ENCODE measurements around the gene PAXX. TPM values are rescaled to one million over a fixed set of nuclear protein-coding genes. Genes with fewer than 3 reads are reported as not detected.

PAXX gene
- total RNA-seq, 1 donor from 2014 or later: 87.0 TPM

DNA sequence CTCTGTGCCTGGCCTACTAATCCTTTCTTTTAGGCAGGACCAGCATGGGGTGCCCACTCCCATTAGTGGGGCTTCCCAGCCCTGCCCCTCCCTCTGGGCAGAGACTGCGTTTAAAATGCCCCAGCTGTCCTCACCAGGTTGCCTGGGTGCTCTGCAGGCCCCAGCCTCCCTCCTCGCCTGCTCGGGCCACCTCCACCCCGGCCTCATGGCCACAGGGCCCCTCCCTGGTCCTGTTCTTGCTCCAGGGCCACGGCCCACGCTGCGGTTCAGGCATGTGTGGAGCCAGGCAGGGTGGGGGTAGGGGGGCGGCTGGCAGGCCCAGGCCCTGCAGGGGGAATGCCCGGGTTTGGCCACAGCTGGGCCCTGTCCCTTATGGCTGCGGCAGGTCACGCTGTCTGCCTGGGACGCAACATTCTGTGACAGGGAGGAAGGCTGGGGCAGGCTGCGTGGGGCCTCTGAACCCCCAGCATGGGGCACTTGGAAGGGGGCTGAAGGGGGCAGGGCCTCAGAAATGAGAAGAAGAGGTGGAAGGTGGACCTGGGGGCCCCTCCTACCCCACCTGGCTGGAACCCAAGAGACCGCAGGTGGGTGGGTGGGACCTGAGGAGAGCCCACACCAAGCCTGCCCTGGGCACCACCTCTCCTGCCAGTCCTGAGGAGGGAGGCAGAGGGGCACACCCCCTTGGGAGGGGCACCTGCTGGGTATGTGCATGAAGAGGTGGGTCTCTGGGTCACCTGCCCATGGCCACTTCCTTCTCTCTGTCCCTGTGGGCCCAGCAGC is 40.5 kb upstream of the PAXX start, which contains the start of gene LCN12:
LCN12 (plus strand) TSS at position 733 of the 780 bp plus-strand sequence. CDS start 55 bp downstream, outside the sequence.
- peak within 1 kb of the TSS; percentile 81 to 88 for H3K27ac ChIP-seq

DNA sequence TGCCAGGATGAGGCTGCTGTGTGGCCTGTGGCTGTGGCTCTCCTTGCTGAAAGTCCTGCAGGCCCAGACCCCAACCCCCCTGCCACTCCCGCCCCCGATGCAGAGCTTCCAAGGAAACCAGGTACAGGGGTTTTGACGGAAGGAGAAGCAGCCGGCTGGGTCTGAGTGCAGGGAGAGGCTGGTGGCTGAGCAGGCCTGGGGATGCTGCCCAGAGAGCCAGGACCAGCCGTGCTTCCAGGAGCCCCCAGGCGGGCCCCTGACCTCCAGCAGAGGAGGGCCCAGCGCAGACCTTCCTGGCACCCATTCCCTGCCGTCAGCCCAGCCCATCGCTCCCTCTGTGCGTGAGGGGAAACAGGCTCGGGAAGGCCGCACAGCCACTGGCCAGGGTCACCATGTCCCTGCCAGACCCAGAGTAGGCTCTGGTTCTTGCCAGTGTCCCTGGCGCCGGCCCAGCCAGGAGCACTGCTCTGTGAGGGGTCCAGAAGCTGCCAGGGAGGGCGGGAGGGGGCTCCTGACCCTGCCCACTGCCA is 39.8 kb upstream of the PAXX start:
- peaks cover 0 to 12% of the 10 kb centered on the region in 2 donors for H3K4me1 ChIP-seq
- DNase-seq (ENCODE audit: low spot score in 2 of 2): no peak
- no peaks in the 10 kb centered on the region for H3K36me3 ChIP-seq
- H3K9me3 ChIP-seq: no peaks in the 10 kb centered on the region
- H3K4me3 ChIP-seq: no peak overlapping the region
- no peak overlapping the region for H3K27ac ChIP-seq
- intact Hi-C loops (cut with DNase I): no loop called here
- TF ChIP-seq, protein P1, sequence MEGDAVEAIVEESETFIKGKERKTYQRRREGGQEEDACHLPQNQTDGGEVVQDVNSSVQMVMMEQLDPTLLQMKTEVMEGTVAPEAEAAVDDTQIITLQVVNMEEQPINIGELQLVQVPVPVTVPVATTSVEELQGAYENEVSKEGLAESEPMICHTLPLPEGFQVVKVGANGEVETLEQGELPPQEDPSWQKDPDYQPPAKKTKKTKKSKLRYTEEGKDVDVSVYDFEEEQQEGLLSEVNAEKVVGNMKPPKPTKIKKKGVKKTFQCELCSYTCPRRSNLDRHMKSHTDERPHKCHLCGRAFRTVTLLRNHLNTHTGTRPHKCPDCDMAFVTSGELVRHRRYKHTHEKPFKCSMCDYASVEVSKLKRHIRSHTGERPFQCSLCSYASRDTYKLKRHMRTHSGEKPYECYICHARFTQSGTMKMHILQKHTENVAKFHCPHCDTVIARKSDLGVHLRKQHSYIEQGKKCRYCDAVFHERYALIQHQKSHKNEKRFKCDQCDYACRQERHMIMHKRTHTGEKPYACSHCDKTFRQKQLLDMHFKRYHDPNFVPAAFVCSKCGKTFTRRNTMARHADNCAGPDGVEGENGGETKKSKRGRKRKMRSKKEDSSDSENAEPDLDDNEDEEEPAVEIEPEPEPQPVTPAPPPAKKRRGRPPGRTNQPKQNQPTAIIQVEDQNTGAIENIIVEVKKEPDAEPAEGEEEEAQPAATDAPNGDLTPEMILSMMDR (IDR thresholded peaks at IDR 0.05): no peak
- no peaks in the 10 kb centered on the region for H3K27me3 ChIP-seq

More for the DNA sequence above, 40.5 kb upstream of the PAXX start, which contains the start of gene LCN12:
- H3K4me3 ChIP-seq: no peak within 1 kb of the TSS
- H3K9me3 ChIP-seq: no peaks in the 10 kb centered on the region
- no peak for DNase-seq (ENCODE audit: low spot score in 2 of 2)
- H3K27me3 ChIP-seq: no peaks in the 10 kb centered on the region
- H3K4me1 ChIP-seq: peaks cover 0 to 12% of the 10 kb centered on the region in 2 donors
- no peaks in the 10 kb centered on the region for H3K36me3 ChIP-seq
- TF ChIP-seq, protein P1 (IDR thresholded peaks at IDR 0.05): no peak
- intact Hi-C loops (cut with DNase I): loop anchor here (2.0 kb wide), 1 partner anchor 161 kb away; the partner anchor contains the start of gene TMEM141

DNA sequence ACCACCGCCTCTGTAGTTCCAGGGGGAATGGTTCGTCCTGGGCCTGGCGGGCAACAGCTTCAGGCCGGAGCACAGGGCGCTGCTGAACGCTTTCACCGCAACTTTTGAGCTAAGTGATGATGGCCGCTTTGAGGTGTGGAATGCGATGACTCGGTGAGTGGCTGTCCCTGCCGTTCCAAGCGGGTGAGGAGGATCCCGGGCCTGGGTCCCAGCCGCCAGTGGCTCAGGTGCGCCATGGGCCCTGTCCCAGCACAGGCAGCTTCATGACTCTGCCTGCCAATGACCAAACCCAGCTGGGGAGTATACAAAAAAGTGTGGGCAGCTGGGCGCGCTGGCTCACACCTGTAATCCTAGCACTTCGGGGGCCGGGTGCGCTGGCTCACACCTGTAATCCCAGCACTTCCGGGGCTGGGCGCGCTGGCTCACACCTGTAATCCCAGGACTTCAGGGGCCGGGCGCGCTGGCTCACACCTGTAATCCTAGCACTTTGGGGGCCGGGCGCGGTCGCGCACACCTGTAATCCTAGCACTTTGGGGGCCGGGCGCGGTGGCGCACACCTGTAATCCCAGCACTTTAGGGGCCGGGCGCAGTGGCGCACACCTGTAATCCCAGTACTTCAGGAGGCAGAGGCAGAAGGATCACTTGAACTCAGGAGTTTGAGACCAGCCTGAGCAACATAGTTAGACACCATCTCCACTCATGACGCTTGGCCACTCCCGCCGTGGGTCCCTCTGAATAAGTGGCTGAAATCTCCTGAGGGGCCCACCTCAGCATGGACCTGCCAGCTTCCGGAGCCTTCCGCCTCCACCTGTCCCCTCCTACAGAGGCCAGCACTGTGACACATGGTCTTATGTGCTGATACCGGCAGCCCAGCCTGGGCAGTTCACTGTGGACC is 39.1 kb upstream of the PAXX start:
- no peaks in the 10 kb centered on the region for H3K9me3 ChIP-seq
- DNase-seq (ENCODE audit: low spot score in 2 of 2): no peak
- TF ChIP-seq, protein P1 (IDR thresholded peaks at IDR 0.05): no peak
- H3K36me3 ChIP-seq: no peaks in the 10 kb centered on the region
- H3K27me3 ChIP-seq: no peaks in the 10 kb centered on the region
- intact Hi-C loops (cut with DNase I): no loop called here
- H3K4me3 ChIP-seq: no peak overlapping the region
- H3K27ac ChIP-seq: no peak overlapping the region
- peaks cover 0 to 12% of the 10 kb centered on the region in 2 donors for H3K4me1 ChIP-seq

DNA sequence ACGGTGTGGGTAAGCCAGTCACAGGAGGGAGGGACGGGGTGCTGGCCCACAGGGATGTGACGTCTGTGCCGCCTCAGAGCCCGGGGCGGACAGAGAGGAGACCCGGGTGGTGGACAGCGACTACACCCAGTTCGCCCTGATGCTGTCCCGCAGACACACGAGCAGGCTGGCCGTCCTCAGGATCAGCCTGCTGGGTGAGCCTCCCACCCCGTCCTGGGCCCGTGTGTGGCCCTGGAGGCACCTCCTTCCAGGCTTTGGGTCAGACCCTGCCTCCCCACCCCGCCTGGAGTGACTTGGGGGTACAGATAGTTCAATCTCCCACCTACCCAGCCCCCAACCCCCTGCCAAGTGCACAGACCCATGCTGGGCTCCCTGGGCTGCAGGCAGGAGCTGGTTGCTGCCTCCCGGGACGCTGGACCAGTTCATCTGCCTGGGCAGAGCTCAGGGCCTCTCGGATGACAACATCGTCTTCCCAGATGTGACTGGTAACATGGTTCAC is 38.4 kb upstream of the PAXX start:
- peaks cover 0 to 12% of the 10 kb centered on the region in 2 donors for H3K4me1 ChIP-seq
- intact Hi-C loops (cut with DNase I): no loop called here
- H3K4me3 ChIP-seq: no peak overlapping the region
- no peak overlapping the region for H3K27ac ChIP-seq
- TF ChIP-seq, protein P1 (IDR thresholded peaks at IDR 0.05): no peak
- no peak for DNase-seq (ENCODE audit: low spot score in 2 of 2)
- no peaks in the 10 kb centered on the region for H3K9me3 ChIP-seq
- H3K27me3 ChIP-seq: no peaks in the 10 kb centered on the region
- no peaks in the 10 kb centered on the region for H3K36me3 ChIP-seq

DNA sequence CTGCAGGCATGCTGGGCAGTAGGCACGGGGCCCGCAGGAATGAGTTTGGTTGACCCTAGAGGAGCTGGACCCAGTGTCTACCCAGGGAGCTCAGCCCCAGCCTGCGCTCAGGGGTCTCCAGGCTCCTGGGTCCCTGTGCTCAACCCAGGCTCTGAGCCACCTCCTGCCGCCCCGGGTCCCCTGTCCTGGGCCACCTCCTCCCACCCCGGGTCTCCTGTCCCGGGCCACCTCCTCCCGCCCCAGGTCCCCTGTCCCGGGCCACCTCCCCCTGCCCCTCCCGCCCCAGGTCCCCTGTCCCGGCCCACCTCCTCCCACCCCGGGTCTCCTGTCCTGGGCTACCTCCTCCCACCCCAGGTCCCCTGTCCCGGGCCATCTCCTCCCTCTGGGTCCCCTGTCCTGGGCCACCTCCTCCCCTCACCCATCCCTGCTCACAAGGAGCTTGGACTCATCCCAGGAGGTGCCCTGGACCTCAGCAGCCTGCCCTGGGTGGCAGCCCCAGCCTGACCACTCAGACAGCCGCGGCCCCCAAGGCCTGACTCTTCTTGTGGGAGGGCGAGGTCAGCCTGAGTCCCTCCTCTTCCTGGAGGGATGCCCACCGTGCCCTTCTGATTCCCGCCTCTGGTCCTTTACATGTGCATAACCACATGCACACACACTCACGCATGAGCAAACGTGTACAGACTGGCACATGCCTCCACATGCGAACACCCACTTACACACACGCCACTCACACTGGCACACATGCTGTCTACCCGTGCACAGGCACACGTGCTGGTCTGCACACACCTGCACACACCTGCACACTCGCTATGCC is 37.7 kb upstream of the PAXX start:
- DNase-seq (ENCODE audit: low spot score in 2 of 2): no peak
- no peak overlapping the region for H3K4me3 ChIP-seq
- H3K36me3 ChIP-seq: no peaks in the 10 kb centered on the region
- TF ChIP-seq, protein P1 (IDR thresholded peaks at IDR 0.05): no peak
- H3K27me3 ChIP-seq: no peaks in the 10 kb centered on the region
- peaks cover 0 to 5% of the 10 kb centered on the region in 2 donors for H3K4me1 ChIP-seq
- H3K27ac ChIP-seq: no peak overlapping the region
- no peaks in the 10 kb centered on the region for H3K9me3 ChIP-seq
- intact Hi-C loops (cut with DNase I): no loop called here
